NCI-H146 (cell line): ENCODE results near the gene DIPK1B.

Experiments
- DNase-seq: peaks from one replicate; lab custom pipeline; 2025; lab: John Stamatoyannopoulos, UW

Gene DIPK1B

DNA sequence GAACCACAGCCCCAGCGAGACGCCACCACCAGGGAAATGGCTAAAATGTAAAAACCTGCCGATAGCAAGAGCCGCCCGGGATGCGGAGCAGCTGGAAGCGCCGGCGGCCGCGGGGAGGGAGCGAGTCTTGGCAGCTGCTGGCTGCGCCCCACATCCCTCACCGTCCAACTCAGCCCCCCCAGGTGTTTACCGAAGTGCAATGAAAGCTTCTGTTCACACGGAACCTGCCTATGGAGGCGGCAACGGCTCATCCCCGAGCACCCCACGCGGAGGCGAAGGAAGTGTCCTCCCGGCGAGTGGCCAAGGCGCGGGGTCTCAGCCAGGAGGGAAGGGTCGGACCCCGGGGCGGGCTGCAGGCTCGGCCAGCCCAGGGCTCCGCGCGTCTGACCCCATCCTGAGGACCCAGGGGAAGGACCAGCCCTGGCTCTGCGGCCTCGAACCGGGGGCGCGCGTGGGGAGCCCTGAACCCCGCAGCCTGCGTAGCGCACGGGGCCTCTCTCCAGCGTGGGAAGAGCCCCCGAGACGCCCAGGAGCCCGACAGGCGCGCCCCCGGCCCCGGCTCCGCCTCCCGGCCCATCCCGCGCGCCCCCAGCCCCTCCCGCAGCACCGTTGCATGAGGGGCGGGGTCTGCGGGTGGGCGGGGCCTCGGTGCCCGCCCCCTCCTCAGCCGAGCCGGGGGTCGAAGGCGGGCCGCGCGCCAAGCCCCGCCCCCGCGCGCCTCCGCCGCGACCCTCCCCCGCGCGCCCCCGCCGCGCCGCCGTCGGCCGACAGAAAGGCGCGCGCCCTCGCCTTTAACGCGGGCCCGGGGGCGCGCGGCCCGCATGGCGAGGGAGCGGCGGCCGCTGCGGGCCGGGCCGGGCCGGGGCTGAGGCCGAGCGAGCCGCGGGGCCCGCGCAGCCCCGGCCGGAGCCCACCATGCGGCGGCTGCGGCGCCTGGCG, at the start of gene DIPK1B:
Gene DIPK1B, plus strand, starts transcription at position 822 of the 939 bp plus-strand sequence. Its CDS starts 94 bp downstream, at position 916.
- DNase-seq: peak; percentile 60

DNA sequence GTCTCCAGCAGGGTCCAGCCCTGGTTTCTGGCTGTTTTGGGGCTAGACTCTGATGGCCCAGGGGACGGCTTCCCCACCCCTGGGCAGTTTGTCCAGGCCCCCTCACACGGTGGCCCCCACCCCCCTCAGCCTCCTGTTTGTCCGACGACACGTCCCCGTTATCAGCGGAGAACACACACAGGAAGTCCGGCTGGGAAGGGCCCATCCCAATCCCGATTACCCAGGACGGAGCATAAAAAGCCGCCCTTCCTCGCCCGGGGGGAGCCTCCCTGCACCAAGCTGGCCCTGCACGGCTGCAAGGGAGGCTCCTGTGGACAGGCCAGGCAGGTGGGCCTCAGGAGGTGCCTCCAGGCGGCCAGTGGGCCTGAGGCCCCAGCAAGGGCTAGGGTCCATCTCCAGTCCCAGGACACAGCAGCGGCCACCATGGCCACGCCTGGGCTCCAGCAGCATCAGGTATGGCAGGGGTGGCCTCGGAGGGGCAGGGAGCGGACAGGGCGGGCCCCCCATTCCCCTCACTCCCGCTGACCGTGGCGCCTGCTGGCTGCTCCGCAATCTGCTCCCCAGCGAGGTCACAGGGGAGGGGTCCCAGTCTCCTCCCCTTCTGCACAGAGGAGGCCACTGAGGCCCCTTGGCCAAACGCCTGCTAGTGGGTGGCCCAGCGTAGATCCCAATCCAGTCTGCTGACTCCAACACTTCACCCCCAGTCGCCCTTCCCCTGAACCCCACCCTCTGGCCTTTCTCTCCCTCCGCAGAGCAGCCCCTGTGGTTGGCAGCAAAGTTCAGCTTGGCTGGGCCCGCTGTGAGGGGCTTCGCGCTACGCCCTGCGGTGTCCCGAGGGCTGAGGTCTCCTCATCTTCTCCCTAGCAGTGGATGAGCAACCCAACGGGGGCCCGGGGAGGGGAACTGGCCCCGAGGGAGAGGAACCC, 49.5 kb upstream of the DIPK1B start, which contains the start of gene EGFL7:
Gene EGFL7, plus strand, starts transcription at position 261 of the 926 bp plus-strand sequence. CDS start 5,367 bp downstream, outside the sequence.
- DNase-seq: no peak

DNA sequence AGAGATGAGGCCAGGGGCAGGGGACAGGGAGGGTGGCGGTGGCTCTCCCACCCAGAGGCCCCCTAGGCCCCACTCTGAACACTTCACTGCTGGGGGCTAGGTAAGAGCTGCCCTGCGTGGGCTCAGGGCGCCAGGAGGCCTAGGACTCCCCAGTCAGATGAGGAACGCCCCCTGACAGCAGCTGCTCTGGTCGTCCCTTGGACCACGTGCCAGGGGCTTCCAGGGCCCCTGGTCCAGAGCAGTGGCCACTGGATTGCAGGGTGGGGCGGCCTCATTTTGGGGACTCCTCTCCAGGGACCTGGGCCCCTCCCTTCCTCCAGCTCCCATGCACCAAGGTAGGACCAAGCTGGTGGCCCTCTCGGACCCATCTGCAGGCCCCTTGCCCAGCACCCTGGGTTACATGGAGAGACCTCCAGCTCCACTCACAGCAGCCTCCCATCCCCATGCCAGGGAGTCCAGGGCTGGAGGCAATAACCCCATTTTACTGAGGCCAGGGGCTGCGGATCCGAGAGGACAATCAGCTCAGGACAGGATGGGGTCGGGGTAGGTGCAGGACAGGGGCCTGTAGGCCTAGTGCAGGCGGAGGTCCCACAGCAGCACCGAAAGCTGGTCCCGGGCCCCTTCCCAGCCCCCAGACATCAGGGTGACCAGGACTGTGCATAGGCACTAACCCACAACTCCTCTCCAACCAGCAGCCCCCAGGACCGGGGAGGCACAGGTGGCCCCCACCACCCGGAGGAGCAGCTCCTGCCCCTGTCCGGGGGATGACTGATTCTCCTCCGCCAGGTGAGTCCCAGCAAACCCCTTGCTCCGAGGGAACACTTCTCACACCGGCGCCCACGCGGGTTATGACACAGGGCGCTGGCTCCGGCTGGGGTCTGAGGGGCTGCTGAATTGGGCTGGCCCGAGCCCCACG, 48.1 kb upstream of the DIPK1B start:
- no peak for DNase-seq

DNA sequence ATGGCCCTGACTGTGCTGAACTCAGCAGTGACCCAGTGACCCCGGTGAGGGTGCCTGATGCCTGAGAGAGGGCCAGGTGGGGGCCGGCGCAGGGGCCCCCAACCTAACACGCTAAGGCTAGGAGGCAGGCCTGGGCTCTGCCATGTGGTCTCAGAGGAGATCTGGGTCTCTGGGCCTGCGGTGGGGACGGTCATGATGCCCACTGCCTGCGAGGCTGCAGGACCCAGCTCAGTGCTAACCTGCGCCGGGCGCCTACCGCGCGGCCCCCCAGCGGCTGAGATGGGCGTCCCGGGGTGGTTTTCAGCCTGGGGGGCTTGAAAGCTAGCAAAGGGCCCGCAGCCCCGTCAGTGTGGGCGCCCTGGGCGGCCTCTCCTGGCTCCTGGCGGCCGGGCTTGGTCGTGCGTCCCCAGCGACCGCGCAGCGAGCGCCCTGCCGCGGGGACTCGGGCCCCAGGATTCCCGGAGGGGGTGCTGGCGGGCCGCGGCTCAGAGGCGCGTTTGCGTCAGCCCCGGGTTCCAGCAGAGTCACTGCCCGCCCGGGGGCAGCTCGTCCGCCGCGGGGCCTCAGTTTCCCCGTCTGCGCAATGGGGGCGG, 47.2 kb upstream of the DIPK1B start:
- DNase-seq: no peak

DNA sequence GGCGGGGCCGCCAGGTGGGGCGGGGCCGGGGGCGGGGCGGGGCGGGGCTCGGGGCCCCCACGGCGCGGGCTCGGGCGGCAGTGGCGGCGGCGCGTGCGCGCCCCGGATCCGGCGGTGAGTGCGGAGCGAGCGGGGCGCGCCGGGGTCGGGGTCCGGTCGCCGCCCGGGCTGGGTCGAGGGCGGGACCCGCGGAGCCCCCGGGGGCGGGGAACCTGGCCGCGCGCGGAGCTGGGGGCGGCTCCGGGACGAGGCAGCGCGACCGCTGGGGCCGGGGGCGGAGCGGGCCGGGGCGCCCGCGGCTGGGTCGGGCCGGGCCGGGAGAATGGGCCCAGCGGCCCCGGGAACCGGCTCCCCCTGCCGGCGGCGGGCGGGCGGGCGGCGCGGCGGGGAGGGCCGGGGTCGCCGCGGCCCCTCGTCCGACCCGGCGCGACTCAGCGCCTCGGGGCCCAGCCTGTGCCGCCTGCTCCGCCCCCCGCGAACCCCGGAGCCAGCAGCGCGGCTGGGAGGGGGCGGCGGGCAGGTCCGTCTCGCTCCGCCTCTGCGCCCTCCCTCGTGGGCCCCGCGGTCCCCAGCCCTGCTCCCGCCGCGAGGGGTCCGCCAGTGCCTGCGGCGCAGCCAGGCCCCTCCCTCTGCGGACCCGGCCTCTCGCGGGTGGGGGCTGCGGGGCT, 46.5 kb upstream of the DIPK1B start:
- no peak for DNase-seq

DNA sequence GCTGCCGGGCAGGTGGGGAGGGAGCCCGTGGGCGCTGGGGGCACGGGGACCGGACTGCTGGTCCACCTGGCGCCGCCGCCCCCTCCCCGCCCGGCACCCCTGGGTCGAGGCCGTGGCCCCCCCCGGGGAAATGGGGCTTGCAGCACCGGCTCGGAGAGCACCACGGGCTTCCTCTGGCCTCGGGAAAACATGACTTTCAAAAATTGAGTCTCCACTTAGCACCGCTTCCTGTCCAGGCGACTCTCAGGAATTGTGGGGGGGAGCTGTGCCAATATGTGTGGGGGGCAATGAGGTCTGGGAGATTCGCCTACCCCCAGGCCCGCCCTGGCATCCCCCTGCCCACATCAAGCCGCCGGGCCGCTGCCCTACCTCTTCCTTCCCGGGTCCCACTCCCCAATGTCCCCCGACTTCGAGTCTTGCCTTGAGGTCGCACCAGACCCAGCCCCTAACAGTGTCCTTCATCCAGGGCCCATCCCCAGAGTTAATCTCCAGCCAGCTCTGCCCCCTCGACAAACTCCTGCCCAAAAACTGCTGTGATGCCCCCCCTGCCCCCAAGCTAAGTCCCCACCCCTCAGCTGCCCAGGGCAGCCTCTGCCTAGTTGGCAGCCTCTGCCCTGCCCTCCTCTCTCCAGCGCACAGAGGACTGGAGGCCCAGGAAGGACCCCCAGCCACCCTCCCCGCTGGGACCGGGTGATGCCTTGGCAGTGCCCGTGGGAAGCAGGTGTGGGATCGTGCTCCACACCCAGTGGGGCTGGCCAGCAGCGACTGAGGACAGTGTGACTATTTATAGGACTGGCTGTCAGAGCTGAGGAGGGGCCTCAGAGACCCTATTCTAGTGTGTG, 45.8 kb upstream of the DIPK1B start:
- no peak for DNase-seq

DNA sequence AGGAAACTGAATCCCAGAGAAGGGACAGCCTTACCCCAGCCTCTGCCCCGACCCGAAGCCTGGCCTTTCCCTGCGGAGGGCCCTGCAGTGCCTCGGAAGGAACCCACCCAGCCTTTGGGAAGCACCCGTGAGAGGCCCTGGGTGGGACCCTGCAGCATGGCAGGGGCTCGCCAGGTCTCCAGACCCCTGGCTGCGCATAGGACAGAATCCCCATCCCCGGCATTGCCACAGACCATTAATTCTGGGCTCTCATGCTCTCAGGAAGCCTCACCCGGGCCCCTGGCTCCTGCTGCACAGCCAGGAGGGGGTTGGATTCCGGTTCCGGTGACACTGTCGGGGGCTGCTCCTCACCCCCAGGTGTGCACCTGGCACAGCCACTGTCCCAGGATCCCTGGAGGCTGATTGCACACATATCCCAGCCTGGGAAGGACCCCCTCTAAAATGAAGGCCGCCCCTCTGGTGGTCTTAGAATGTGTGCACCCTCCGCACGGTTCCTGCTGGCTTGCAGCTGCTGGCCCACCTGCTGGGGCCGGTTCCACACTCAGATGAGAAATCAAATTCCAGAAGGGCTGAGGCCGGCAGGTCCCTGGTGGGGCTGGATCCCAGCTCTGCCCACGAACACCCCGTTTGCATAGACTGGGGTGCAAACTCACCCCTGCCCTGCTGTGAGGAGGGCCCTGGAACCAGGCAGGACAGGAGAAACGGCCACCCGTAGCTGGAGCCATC, 45.0 kb upstream of the DIPK1B start:
- DNase-seq: peak; percentile 53

DNA sequence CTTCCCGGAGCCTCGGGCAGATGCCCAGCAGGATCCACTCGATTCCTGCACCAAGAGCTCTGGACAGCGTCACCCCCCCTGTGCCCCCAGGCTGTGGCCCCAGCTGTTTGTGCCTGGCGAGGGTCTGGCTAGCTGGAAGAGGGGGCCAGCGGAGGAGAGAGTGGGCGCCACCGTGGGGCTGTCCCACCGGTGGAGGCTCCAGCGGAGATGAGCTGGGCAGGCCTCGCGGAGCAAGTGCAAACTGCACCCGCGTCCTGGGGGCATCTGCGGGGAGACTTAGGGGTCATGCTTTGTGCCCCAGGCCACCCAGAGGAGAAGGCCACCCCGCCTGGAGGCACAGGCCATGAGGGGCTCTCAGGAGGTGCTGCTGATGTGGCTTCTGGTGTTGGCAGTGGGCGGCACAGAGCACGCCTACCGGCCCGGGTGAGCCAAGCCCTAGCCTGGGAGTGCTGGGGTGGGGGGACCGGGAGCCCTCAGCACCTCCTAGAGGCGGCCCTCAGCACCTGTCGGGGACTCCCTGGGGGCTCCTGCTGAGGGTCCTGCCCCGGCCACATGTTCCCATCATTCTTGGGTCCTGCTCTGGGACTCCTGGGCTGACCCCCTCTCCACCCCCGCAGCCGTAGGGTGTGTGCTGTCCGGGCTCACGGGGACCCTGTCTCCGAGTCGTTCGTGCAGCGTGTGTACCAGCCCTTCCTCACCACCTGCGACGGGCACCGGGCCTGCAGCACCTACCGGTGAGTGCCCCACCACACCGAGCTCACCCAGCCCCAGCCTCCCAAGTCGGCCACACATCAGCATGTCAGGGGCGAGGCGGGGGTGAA, 44.2 kb upstream of the DIPK1B start:
- no peak for DNase-seq

DNA sequence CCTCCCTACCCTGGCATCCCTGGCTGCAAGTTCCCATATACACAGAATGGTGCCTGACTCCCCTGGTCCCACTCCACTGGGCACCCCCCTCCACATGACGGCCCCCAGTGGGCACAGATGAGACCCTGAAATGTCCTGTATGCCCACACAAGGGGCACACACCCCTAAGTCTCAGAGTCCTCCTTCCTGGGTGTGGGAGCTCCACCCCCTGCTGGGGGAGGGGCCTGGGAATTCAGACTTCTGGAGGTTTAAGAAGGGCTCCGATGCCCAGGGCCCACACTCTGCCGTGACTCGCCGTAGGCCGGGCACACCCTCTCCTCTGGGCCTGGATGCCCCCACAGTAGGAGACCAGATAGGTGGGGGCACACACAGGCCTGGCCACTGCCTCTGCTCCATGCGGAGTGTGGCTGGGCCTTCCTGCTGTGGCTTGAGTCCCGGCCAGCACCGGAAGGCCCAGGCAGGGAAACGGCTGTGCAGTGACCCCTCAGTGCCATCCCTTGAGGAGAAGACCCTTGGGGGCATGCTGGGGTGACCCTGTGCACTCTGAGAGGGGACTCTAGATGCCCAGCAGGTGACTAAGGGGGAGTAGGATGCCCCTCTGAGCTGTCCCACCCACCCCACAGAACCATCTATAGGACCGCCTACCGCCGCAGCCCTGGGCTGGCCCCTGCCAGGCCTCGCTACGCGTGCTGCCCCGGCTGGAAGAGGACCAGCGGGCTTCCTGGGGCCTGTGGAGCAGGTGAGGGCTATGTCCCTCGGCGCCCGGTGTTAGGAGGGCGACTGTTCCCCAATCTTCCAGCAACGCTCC, 43.2 kb upstream of the DIPK1B start:
- DNase-seq: no peak

DNA sequence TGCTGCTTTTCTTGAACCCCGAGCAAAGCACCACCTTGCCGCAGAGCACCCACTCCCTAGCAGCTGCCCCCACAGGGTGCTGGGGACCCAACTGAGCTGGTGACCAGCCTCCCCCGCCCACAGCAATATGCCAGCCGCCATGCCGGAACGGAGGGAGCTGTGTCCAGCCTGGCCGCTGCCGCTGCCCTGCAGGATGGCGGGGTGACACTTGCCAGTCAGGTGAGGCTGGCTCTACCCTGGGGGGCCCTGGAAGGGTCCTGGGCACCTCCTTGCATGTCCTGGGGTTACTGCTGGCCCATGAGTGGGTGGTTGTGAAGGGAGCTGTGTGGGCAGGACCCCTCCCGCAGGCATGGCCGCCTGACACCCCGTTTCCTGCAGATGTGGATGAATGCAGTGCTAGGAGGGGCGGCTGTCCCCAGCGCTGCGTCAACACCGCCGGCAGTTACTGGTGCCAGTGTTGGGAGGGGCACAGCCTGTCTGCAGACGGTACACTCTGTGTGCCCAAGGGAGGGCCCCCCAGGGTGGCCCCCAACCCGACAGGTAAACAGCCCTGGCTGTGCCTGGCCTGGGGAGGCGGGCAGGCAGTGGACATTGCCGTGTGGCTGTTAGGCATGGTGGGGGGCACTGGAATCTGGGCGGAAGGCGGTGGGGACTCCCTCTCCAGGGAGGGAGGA, 42.4 kb upstream of the DIPK1B start:
- no peak for DNase-seq

DNA sequence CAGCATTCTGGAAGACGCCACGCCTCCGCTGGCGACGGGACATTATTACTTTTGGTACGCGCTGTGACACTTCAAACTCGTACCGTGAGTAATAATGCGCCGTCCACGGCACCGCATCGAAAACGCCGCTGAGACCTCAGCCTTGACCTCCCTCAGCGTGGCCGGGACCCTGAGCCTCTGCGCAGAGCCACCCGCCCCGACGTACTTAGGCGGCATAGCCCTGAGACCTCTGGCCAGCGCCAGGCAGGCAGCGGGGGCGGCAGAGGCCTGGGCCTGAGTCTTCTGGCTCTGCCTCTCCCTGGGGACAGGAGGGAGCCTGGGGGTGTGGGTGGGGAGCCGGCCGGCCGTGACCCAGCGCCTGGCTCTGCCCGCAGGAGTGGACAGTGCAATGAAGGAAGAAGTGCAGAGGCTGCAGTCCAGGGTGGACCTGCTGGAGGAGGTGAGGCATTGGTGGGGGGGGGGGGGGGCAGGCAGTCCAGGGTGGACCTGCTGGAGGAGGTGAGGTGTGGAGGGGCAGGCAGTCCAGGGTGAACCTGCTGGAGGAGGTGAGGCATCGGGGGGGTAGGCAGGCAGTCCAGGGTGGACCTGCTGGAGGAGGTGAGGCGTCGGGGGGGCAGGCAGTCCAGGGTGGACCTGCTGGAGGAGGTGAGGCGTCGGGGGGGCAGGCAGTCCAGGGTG, 41.7 kb upstream of the DIPK1B start:
- DNase-seq: no peak

DNA sequence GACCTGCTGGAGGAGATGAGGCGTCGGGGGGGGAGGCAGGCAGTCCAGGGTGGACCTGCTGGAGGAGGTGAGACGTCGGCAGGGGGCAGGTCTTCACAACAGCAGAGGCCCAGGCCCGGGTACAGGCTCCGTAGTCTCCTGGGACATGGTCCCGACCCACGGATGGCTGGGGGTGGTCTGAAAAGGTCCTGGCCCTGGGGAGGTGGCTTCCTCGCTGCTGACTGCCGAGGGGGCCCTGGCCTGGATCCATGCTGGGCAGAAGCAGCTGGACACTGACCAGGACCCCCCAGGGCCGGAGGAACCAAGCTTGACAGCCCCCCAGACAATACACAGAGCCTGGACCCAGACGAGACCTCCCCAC, 41.1 kb upstream of the DIPK1B start:
- no peak for DNase-seq

DNA sequence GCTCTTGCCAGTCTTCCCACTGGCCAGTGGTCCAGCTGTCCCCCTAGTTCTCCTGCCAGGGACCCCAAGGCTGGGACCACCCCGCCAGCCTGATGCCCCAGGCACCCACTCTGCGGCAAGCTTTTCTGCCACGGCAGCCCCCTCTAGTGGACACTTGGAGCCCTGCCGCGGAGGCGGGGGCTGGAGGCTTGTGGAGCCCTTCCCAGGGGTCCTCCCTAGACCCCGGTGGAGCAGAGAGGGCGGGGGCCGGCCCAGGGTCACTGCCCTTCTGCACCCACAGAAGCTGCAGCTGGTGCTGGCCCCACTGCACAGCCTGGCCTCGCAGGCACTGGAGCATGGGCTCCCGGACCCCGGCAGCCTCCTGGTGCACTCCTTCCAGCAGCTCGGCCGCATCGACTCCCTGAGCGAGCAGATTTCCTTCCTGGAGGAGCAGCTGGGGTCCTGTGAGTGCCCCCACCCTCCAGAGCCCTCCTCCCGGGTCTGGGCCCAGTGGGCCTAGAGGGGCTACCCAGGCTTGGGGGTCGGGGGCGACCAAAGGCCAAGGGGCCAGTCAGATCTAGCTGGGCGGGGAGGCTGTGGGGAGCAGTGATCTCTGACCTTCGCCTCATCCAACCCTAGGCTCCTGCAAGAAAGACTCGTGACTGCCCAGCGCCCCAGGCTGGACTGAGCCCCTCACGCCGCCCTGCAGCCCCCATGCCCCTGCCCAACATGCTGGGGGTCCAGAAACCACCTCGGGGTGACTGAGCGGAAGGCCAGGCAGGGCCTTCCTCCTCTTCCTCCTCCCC, 40.5 kb upstream of the DIPK1B start:
- DNase-seq: no peak

DNA sequence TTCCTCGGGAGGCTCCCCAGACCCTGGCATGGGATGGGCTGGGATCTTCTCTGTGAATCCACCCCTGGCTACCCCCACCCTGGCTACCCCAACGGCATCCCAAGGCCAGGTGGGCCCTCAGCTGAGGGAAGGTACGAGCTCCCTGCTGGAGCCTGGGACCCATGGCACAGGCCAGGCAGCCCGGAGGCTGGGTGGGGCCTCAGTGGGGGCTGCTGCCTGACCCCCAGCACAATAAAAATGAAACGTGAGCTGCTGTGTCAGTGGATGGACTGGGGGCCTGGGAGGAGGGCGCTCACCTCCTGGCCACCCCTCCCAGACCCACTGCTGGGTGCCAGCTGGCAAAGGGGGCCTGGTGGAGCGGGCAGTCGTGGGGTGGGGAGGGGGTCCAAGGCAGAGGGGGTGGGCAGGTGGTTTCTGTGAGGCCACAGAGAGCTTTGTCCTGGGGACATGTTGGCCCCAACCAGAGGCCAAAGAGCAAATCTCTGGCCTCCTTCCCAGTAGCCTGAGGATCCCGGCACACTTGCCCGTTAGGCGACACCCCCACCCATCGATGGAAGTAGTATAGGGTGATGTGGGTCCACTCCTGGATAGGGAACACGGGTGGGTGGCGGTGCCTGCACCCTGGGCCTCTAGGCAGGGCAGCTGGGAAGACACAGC, 39.8 kb upstream of the DIPK1B start:
- DNase-seq: no peak
